Transverse colon (tissue), 4 donors: ENCODE results near the gene SLC6A16.

ENCODE experiments used
- CTCF ChIP-seq, 5 experiments: fragments of 200-600 bp in 3 of 5; fragments of 450-650 bp in 2 of 5; sonication (generic) in 3 of 5; IDR thresholded peaks; 1 replicate in 2 of 5; 2 replicates in 3 of 5; pipeline ENCODE4 v1.5.1; 2016 to 2017; ENCODE audit warnings: antibody characterized with exemption in 5 of 5, inconsistent platforms in 3 of 5, mild to moderate bottlenecking in 2 of 5, moderate library complexity in 1 of 5
- POLR2AphosphoS5 ChIP-seq, 3 donors: sonication (generic); formaldehyde crosslinking; IDR thresholded peaks; one replicate each; pipeline ENCODE4 v1.6.1; 2016; ENCODE audit warnings: antibody characterized with exemption in 3 of 3

- TF ChIP-seq CTCF (IDR thresholded peaks at IDR 0.05) = no peak
- no peak for TF ChIP-seq POLR2AphosphoS5 (IDR thresholded peaks at IDR 0.05)
Measured at GRCh38 chr19:49264258-49264657, 60.7 kb downstream of the SLC6A16 start.
